Erythroblast (primary cell): ENCODE results near the gene CAGE1.

Experiments
- GATA1 ChIP-seq: IDR thresholded peaks from 2 replicates; pipeline ENCODE4 v1.6.1; 2011; ENCODE audit warnings: low read depth, mild to moderate bottlenecking, control low read depth, low read length, moderate library complexity
- POLR2A ChIP-seq: IDR thresholded peaks from 2 replicates; pipeline ENCODE4 v1.6.1; 2011; ENCODE audit warnings: mild to moderate bottlenecking, low read length

DNA sequence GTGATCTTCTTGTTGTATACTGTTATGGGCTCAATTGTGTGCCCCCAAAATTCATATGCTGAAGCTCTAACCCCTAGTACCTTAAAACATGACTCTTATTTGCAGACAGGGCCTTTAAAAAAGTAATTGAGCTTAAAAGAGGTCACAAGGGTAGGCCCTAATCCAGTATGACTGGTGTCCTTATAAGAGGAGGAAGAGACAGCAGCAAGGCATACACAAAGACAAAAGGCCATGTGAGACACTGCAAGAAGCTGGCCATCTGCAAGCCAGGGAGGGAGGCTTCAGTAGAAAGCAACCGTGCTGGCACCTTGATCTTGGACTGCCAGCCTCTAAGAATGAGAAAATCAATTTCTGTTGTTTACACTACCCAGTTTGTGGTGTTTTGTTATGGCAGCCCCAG is 8.4 kb downstream of the CAGE1 start:
- no peak for TF ChIP-seq POLR2A
- no peak for TF ChIP-seq GATA1
